ENCODE results near the gene GPRC5D. TPM values are rescaled to one million over a fixed set of nuclear protein-coding genes. Genes with fewer than 3 reads are reported as not detected.
A peak's percentile ranks its signal among the peaks of the same experiment; 100 is the strongest.

GPRC5D gene
- total RNA-seq, 1 experiment from 2014 or later = not detected

DNA sequence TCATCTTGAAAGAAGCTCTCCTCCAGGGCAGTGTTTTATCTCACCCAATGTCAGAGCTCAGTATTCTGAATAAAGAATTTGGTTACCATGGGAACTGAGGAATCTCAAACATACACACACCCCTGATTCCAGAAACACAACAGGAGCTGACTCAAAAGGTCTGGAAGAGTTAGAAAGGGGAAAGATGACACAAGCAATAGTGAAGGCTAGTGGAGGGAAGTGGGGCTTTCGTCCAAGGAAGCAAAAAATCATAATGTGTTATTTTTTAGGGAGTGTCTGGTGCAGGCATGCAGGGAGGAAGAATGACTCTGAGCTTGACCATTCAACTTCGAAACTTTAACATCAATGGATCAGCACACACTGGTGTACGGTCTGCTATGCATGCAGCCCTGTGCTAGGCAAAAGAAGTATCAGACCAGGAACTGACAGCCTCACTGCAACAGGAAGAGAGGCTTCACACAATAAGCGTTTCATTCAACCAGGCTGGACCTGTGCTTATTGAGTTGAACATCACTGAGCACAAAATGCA is 27.8 kb upstream of the GPRC5D start:
- DNase-seq (ENCODE audit: low spot score) = no peak

DNA sequence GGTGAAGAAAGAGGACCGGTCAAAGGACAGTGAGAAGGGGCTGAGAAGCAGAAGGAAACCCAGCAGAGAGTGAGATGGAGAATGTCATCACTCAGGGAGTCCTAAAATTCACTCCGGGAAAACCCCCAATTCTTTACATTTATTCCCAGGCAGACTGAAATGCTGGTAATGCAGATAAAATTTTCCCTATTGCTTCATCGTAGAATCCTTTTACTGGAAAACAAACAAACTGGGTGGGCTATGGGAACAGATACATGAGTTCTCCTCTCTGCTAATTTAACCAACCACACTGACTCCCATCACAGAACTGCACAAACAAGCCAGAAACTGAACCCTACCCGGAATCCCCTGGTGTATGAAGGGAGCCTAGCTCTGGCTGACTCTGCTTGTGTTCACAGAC is 27.2 kb upstream of the GPRC5D start:
- no peak for DNase-seq (ENCODE audit: low spot score)

DNA sequence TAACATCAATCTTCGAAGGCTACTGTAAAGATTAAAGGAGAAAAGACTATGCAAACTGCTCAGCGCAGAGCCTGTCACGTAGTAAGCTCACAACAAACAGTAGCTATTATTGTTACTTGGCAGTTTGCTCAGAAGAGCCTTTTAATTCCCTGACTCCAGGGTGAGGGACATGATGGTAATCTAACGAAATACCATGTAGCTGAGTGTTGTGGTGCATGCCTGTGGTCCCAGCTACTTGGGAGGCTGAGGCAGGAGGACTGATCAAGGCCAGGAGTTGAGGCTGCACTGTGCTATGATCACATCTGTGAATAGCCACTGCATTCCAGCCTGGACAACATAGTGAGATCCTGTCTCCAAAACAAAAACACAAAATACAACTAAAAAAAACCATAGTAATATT is 25.3 kb upstream of the GPRC5D start:
- no peak for DNase-seq (ENCODE audit: low spot score)

DNA sequence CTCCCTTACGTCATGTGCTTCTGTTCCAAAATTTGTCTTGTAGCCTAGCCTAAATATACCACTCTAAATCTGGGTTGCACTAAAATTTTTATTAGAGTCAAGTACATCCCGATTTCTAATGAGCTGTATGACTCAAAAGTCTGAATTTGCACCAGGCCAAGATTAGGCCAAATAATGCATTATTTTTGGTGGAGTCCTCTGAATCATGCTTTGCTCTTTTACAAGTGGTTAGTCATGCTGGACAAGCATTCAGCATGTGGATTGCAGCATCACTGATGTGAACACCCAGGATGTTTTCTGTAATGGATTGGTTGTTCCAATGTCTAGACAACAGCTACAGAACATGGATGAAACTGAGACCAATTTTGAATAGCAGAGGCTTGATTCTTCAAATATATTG is 24.4 kb upstream of the GPRC5D start:
- DNase-seq (ENCODE audit: low spot score) = peak; percentile 54

DNA sequence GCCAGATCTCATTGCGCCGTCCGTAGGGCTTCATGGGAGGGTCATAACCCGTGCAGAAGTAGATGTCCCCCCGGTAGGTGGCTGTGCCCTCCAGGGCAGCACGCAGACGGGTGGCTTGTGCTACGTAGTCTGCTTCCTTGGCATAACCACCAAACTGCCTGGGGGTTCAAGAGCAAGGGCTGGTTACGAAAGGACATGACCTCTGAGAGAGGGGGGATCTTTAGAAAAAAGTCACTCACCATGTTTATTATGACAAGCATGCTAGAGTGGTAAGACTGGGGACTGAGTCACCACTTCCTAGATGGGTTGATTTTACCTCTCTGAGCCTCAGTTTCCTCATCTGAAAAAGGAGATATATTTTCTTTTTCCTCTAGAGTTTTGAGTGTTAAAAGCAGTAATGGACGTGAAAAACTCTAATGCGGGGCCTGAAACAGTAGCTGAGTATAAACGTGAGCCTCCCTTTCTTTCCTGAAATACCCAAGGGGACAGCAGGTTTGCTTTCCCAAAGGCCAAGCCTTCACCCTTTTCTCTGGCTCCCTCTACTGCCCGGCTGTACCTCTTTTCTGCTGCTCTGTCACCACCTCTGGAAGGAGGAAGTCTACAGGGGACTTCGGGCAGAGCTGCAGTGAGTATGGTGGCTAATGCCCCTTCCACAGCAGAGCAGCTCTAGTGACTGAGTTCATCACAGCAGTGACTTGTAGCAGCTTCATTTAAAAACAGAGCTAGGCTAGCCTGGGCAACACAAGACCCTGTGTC is 23.5 kb upstream of the GPRC5D start:
- peak; percentile 63 for DNase-seq (ENCODE audit: low spot score)

DNA sequence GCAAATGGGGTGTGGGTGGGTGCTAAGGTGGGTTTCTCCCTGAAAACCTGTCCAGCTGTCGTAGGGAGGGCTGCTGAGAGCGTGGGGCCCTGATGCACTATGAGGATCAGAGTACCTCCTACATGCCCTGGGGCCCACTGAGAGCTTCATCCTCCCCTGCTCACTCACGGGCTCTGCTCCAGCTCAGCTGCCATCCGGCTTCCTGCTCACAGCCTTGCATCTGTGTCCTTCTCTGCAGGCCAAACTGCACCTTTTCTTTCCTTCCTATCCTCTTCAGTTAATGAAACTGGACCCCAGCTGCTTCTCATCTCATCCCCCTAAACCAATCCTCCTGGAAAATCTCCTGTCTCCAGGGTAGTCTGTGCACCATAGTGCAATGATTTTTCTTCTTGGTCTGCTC is 22.2 kb upstream of the GPRC5D start:
- DNase-seq (ENCODE audit: low spot score) = no peak

DNA sequence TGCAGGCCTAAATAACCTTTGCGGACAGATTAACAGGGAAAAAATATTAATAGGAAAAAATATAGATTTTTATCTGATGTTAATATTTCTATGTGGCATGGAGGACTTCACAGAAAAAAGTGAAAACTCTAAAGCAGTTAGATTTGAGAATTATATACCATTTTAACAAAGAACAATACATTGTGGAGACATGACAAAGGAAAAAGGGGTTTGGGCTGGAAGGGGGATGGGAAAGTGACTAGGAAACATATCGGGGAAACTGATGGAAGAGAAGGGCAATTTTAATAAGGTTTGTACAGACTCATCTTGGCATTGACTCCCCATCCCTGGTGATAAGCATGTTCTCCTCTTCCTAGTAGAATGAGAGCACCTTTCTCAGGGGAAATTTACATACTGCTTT is 21.0 kb upstream of the GPRC5D start:
- no peak for DNase-seq (ENCODE audit: low spot score)

DNA sequence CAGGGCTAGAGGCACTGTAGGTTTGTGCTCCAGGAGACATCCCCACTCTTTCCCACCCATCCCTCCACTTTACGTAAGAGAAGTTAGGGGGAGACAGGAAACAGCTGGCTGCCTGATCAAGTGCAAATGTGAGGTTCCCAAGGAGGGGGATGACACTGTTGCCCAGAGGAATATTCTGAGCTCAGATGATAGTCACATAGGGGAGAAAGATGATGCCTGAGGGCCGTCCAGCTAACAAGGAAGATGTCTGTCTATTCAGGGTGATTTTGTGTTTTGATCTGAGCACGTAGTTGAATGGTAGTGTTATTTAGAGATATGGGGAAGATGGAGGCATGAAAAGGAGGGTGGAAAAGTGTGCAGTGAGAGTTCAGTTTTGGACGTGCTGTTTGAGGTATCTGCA is 13.9 kb upstream of the GPRC5D start:
- DNase-seq (ENCODE audit: low spot score) = no peak

DNA sequence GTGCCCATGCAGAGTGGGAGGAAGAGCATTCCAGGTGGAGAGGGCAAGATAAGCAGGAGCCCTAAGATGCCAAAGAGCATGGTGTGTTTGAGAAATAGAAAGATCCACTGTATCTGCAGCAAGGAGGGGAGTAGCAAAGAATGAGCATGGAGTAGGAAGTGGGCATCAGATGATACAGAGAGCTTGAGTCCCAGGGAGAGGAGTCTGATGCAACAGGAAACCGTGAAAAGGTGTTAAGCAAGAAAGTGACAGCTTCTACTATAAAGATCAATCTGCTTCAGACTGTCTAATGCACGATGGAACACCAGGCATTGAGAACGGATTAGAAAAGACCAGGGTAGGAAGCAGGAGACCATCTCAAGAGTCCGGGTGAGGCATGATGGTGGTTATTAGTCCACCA is 12.3 kb upstream of the GPRC5D start:
- no peak for DNase-seq (ENCODE audit: low spot score)

DNA sequence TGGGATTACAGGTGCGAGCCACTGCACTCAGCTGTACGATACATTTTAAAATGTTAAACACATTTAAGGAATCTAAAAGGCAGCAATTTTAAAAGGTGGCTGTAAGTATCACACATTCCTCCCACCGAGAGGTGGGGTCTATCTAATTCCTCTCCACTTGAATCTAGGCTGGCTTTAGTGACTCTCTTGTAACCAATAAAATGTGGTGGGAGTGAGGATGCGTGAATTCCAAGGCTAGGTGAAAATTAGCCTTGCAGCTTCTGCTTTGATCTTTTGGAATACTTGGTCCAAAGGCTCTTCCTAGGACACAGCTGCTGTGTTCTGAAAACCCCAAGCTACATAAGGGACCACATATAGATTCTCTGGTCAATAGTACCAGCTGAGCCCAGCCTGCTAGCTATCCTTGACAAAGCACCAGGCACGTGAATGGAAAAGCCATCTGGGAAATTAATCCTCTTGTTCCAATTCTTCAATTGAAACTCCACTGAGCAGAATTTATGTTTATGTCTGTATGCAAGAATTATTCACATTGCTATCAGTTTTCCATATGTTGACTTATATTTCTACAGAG is 8.8 kb upstream of the GPRC5D start:
- no peak for DNase-seq (ENCODE audit: low spot score)

DNA sequence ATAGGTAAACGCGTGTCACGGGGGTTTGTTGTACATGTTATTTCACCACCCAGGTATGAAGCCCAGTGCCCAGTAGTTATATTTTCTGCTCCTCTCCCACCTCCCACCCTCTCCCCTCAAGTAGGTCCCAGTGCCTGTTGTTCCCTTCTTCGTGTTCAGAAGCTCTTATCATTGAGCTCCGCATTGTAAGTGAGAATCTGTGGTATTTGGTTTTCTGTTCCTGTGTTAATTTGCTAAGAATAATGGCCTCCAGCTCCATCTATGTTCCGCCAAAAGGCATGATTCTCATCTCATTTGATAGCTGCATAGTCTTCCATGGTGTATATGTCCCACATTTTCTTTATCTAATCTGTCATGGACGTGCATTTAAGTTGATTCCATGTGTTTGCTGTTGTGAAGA is 6.9 kb upstream of the GPRC5D start:
- no peak for DNase-seq (ENCODE audit: low spot score)

DNA sequence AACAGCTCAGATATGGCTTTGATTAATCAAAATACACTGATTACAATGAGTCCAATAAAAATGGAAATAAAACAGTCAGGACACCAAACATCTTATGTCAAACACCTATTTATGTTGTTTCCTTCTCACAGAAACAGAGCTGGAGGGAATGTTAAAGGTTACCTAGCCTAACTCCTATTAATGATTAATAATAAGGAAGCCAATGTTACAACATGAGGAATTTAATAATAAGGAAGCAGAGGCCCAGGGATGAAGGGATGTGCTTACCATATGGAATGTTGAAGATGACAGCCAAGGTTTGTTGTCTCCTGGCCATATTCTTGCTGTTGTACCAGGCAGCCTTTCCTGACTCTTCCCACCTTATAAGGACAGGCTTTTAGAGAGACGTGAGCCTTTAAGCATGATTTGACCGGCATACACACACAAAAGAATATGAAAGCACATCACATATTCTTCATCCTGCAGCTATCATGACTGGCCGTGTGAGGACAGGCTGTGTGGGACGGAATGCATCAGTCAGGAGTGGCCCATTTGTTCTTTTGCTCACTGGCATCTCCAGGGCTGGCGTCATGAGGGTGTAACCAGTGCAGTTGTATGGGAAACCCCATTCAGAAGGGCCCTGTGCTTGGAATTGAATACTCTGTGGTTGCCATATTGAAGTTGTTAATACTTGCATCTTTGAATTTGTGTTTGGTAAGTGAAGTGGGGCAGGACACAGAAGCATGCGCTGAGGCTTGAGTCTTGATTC is 3.1 kb upstream of the GPRC5D start:
- no peak for DNase-seq (ENCODE audit: low spot score)

DNA sequence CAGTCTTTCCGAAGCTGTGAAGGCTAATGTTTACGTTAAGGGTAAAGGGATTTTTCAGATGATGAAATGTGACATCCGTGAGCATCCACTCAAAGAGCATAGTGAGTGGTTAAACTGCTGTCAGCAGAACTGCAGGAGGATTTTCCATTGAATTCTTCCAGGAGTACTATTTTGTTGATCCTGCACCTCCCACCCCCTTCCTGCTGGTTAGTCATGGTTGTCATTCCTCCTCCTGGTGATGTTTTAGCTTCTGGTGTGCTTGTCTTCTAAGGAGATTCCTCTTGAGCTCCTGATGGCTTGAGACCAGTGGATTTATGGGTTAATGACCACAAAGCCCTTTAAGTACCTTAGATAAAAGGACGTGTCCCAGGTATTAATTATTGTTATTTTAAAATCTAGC is 2.4 kb upstream of the GPRC5D start:
- no peak for DNase-seq (ENCODE audit: low spot score)

DNA sequence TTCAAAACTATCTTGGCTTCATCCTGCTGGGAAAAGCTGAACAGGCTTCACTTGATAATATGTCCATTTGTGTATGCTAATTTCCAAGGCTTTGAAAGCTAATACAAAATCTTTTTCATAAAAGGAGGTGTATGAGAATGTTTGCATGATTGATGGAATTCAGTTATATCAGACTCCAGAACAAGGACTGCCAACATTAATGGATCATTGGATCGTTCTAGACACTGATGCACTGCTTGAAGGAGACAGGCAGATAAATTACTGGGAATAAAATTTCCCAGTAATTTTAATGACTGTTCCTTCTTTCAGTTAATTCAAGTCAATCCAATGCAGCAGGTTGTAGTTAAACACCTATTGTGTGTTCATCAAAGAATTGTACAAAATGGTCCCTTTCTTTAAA is 466 bp downstream of the GPRC5D start:
- DNase-seq (ENCODE audit: low spot score) = no peak

DNA sequence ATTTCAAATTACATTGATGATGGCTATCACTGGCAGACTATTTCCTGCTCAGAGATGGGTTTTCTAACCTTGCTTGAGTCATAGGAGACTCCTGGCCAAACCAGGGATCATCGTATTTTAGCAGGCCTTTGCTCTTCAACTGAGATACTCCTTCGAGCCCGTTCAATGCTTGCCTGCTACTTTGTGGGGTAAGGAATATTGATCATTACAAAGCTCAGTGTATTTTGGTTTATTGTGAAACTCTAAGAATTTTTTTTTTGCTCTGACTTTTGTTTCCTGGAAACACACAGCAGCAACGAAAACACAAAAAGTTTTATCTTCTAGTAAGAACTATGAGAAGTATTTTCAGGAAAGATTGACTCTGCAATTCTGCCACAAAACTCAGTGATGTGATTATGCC is 4.1 kb downstream of the GPRC5D start:
- no peak for DNase-seq (ENCODE audit: low spot score)

DNA sequence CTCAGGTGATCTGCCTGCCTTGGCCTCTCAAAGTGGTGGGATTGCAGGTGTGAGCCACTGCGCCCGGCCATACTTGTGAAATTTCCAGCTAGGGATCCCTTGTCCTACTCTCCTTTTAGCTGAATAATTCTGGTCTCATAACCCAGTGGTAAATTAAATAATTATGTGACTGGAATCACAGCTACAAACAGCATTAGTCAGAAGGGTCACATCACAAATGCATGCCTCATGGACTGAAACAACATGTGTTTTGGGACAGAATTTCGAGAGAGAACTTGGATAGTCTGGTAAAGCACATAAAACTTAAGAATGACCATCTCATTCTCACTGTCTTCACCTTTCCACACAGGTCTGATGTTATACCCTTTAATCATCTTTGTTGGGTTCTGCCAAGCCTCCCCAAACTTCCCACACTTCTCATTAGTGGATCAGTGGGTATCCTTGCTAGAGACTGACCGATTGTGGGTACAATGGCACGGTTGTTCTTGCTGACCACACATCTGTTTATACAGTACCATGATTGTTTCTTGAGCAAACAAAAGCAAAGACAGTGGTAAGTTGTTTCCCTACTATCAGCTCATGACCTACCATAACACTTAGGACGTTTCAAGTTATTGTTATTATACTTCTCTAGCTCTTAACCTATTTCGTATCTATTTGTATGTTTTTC is 5.1 kb downstream of the GPRC5D start:
- DNase-seq (ENCODE audit: low spot score) = no peak

DNA sequence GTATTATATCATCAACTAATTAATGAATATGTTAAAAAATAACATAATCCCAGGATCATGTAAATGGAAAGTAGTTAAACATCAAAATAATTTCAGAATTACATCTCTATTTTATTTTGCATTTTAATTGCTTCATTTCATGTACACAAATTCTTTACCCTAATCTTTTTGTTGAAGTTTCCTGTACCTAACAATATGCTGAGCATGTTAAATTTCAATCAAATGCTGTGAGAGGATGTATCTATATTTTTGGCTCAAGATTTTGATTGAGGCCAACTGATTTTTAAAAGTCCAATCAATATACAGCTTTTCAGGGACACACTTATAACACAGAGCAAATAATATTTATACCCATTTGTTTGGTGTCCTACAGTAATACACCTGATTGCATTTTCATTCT is 6.4 kb downstream of the GPRC5D start:
- no peak for DNase-seq (ENCODE audit: low spot score)

DNA sequence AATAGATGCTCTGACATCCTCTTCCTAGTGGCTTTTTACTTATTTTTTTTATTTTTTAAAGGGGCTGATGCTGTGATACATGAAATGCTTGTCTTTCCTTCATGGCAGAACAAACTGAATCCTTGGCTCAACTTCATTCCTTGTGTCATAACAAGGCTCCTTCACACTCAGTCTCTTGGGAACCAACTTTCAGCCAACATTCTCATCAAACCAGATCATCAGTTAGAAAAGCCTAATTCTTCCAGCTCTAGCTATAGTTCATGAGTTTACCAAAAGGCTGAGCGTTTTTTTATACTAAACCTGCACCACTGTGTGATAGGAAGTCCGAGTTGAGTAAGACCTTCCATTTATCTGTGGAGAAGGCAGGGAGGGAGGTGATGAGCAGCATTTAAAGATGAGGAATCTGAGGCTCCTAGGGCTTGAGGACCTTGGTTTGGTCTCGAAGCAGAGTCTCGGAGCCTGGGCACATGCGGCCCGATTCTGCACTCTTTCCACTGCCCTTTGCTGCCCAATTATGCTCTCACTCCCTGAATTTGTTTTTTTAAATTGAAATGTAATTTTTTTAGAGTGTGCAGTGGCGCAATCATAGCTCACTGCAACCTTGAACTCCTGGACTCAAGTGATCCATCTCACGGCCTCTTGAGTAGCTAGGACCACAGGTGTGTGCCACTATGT is 8.2 kb downstream of the GPRC5D start:
- no peak for DNase-seq (ENCODE audit: low spot score)

DNA sequence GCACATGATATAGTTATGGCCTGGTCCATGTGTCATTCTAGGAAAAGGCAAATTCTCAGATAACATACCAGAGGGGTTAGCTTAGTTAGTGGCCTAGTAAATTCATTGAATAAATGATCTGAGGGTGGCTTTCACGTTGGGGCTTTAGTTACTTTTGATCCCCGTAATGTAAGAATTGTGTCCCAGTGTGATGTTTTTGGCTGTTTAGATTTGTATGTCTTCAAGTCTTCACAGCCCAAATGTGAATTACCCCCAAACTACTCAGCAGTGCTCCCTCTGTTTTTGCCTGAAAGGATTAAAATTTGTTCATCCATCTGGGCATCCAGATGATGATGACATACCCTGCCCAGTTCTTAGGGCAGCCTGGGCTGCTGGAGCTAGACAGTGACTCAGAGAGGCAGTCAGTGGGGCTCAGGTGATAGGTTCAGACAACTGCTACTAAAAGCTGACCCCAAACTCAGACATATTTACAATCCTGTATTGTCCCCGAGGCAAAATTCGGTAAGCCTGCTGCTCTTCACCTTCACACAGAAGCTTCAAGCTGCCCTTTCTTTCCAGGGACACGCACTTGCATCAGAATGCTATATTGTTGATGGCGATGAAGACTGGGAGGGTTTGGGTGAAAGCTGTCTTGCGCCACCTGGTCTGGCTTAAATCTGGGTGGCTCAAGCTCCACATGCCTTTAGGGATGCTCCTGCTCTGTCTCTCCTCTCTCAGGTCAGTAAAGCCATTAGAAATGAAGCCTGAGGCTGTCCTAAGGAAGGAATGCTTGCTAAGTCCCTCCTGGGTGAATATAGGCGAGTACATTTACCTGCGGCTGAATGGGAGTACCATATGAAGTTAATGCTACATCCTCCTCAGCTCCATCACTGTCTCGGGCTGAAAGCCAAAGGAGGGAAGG is 10.3 kb downstream of the GPRC5D start:
- no peak for DNase-seq (ENCODE audit: low spot score)

DNA sequence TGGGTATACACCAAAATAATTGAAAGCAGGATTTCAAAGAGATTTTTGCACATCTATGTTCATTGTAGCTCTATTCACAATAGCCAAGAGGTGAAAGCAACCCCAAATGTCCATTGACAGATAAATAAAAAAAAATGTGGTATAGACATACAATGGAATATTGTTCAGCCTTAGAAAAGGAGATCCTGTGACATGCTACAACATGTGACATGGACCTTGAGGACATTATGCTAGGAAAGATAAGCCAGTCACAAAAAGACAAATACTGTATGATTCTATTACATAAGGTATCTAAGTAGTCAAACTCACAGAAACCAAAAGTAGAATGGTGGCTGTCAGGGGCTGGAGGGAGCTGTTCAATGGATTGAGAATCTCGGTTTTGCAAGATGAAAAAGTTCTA is 12.1 kb downstream of the GPRC5D start:
- DNase-seq (ENCODE audit: low spot score) = no peak

DNA sequence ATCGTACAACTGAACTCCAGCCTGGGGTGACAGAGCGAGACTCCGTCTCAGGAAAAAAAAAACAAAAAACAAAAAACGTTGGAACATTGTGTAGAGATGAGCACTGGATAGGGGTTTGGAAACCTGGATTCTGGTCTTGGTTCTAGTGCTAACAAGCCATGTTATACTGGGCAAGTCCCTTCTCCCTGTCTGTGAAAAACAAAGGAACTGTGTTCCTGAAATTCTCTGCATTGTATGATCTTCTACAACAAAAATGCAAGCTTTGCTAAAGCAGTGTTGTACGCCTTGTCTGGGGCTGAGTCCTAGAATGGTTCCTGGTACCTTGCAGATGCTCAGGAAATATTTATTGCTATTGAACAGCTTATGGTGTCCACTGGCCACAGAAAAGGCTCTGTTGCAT is 13.4 kb downstream of the GPRC5D start:
- DNase-seq (ENCODE audit: low spot score) = no peak

Measured in H4 (cell line).